PC-3 (cell line): ENCODE data around the gene FUT3.

Experiments
- CTCF ChIP-seq: fragments of 300-600 bp; sonication (generic); conservative IDR thresholded peaks from 2 replicates; pipeline ENCODE4 v1.5.1; 2017; ENCODE audit warnings: antibody characterized with exemption, low read depth, mild to moderate bottlenecking, low read length
- EZH2 ChIP-seq: fragments of 300-600 bp; sonication (generic); IDR thresholded peaks from one replicate; pipeline ENCODE4 v1.6.1; 2017; ENCODE audit warnings: antibody characterized with exemption, mild to moderate bottlenecking, low read length; ENCODE audit not compliant: unreplicated experiment
- EZH2phosphoT487 ChIP-seq: fragments of 300-600 bp; sonication (generic); IDR thresholded peaks from 2 replicates; pipeline ENCODE4 v1.6.1; 2018; ENCODE audit warnings: mild to moderate bottlenecking, antibody characterized with exemption, low read length, borderline replicate concordance

DNA sequence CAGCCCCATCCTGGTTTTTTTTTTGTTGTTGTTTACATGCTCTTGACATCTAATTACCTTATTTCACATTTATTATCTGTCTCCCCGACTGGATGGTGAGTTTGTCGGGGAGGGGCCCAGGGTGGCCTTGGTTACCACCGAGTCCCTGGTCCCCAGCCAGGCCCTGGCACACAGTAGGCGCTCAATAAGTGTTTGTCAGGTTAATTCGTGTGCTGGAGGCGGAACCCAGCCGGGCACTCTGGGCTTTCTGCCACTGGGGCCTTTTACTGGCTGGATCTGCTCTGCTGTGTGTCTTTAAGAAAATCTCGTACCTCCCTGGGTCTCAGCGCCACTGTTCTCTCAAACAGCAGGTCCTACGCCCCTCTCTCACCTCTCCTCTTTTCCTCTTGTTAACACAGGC, 41.8 kb downstream of the FUT3 start:
- TF ChIP-seq CTCF, result no peak
- no peak for TF ChIP-seq EZH2
- no peak for TF ChIP-seq EZH2phosphoT487
